ENCODE data around the gene MRPL2.

MRPL2 gene

DNA sequence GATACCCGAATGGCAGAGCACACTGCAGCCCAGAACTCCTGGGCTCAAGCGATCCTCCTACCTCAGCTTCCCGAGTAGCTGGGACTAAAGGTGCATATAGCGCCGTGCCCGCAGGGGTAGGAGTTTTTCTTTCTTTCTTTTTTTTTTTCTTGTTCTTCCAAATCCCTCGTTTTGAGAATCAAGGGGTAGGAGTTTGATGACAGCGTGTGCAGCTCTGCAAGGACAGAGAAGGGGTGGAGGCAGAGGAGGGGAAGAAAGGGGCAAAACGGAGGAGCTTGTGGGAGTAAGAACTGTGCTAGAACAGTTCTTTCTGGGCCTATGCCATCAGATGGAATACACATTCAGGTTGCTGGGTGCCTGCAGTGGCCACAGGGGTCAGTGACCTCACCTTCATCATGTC, 22.5 kb downstream of the MRPL2 start:
- peaks cover 18% of the 10 kb centered on the region for H3K36me3 ChIP-seq (ENCODE audit: control insufficient read depth, insufficient read depth, low read length)
- DNase-seq (ENCODE audit: low read depth, low spot score): no peak
- H3K4me3 ChIP-seq (ENCODE audit: low read length): no peak overlapping the region
- no peaks in the 10 kb centered on the region for H3K9me3 ChIP-seq (ENCODE audit: control insufficient read depth, insufficient read depth, low read length)
- H3K27ac ChIP-seq (ENCODE audit: low read length): no peak overlapping the region
- no peaks in the 10 kb centered on the region for H3K27me3 ChIP-seq (ENCODE audit: control insufficient read depth, insufficient read depth, low read length)
- no CpG with 5 or more reads among the region's 9 CpGs for WGBS (ENCODE audit: insufficient coverage, insufficient read length)
- H3K4me1 ChIP-seq (ENCODE audit: control insufficient read depth, insufficient read depth, low read length): no peaks in the 10 kb centered on the region

- no peak overlapping the region for H3K4me3 ChIP-seq (ENCODE audit: low read length)
- no CpG with 5 or more reads among the region's 4 CpGs for WGBS (ENCODE audit: insufficient coverage, insufficient read length)
- peaks cover 16% of the 10 kb centered on the region for H3K36me3 ChIP-seq (ENCODE audit: control insufficient read depth, insufficient read depth, low read length)
- H3K4me1 ChIP-seq (ENCODE audit: control insufficient read depth, insufficient read depth, low read length): no peaks in the 10 kb centered on the region
- no peak for DNase-seq (ENCODE audit: low read depth, low spot score)
- H3K27ac ChIP-seq (ENCODE audit: low read length): no peak overlapping the region
- no peaks in the 10 kb centered on the region for H3K9me3 ChIP-seq (ENCODE audit: control insufficient read depth, insufficient read depth, low read length)
- no peaks in the 10 kb centered on the region for H3K27me3 ChIP-seq (ENCODE audit: control insufficient read depth, insufficient read depth, low read length)
Measured at GRCh38 chr6:43035495-43036194, 23.6 kb downstream of the MRPL2 start.

DNA sequence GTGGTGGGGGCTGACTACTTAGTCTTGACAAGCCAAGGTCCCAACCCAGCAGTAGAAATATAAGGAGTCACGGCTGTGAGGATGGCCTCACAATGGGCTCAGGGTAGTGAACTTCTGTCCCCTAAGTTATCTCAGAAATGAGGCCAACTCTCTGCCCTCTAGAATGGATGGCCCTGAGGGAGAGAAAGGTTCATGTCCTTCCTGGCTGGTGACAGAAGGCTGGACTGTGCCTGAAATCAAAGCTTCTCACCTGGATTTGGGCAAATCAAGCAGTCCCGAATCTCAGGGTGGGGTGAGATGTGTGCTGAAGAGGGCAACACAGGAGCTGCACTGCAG, 25.1 kb downstream of the MRPL2 start:
- Histone ChIP-seq H3K9me3 (ENCODE audit: control insufficient read depth, insufficient read depth, low read length) (no peaks in the 10 kb centered on the region), H3K4me3 (ENCODE audit: low read length) (no peak overlapping the region), H3K27ac (ENCODE audit: low read length) (no peak overlapping the region), H3K4me1 (ENCODE audit: control insufficient read depth, insufficient read depth, low read length) (no peaks in the 10 kb centered on the region), H3K36me3 (ENCODE audit: control insufficient read depth, insufficient read depth, low read length) (peaks cover 23% of the 10 kb centered on the region), H3K27me3 (ENCODE audit: control insufficient read depth, insufficient read depth, low read length) (no peaks in the 10 kb centered on the region)
- WGBS (ENCODE audit: insufficient coverage, insufficient read length): no CpG with 5 or more reads among the region's 2 CpGs
- DNase-seq (ENCODE audit: low read depth, low spot score): no peak

- H3K36me3 ChIP-seq (ENCODE audit: control insufficient read depth, insufficient read depth, low read length): peaks cover 22% of the 10 kb centered on the region
- no peak for DNase-seq (ENCODE audit: low read depth, low spot score)
Measured at GRCh38 chr6:43033496-43034189, 25.6 kb downstream of the MRPL2 start.

DNA sequence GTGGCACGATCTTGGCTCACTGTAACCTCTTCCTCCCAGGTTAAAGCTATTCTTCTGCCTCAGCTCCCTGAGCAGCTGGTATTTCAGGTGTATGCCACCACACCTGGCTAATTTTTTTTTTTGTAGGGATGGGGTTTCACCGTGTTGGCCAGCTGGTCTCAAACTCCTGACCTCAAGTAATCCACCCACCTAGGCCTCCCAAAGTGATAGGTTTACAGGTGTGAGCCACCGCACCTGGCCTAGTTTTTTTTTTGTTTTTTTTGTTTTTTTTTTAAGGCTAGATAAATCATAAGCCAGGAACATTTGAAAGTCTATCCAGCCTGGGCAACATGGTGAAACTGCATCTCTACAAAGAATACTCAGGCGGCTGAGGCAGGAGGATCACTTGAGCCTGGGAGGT, 26.9 kb downstream of the MRPL2 start:
- Histone ChIP-seq H3K27me3 (ENCODE audit: control insufficient read depth, insufficient read depth, low read length) (no peaks in the 10 kb centered on the region), H3K9me3 (ENCODE audit: control insufficient read depth, insufficient read depth, low read length) (no peaks in the 10 kb centered on the region), H3K4me1 (ENCODE audit: control insufficient read depth, insufficient read depth, low read length) (no peaks in the 10 kb centered on the region), H3K36me3 (ENCODE audit: control insufficient read depth, insufficient read depth, low read length) (peaks cover 20% of the 10 kb centered on the region), H3K27ac (ENCODE audit: low read length) (no peak overlapping the region), H3K4me3 (ENCODE audit: low read length) (no peak overlapping the region)
- DNase-seq (ENCODE audit: low read depth, low spot score): no peak
- WGBS (ENCODE audit: insufficient coverage, insufficient read length): no CpG with 5 or more reads among the region's 4 CpGs

More at GRCh38 chr6:43033496-43034189, 25.6 kb downstream of the MRPL2 start:
- no peaks in the 10 kb centered on the region for H3K4me1 ChIP-seq (ENCODE audit: control insufficient read depth, insufficient read depth, low read length)
- H3K27me3 ChIP-seq (ENCODE audit: control insufficient read depth, insufficient read depth, low read length): no peaks in the 10 kb centered on the region
- WGBS (ENCODE audit: insufficient coverage, insufficient read length): no CpG with 5 or more reads among the region's 2 CpGs
- no peak overlapping the region for H3K27ac ChIP-seq (ENCODE audit: low read length)
- no peak overlapping the region for H3K4me3 ChIP-seq (ENCODE audit: low read length)
- no peaks in the 10 kb centered on the region for H3K9me3 ChIP-seq (ENCODE audit: control insufficient read depth, insufficient read depth, low read length)

- Histone ChIP-seq H3K9me3 (ENCODE audit: control insufficient read depth, insufficient read depth, low read length) (no peaks in the 10 kb centered on the region), H3K4me1 (ENCODE audit: control insufficient read depth, insufficient read depth, low read length) (no peaks in the 10 kb centered on the region), H3K27me3 (ENCODE audit: control insufficient read depth, insufficient read depth, low read length) (no peaks in the 10 kb centered on the region), H3K27ac (ENCODE audit: low read length) (no peak overlapping the region), H3K36me3 (ENCODE audit: control insufficient read depth, insufficient read depth, low read length) (peaks cover 37% of the 10 kb centered on the region), H3K4me3 (ENCODE audit: low read length) (no peak overlapping the region)
- no peak for DNase-seq (ENCODE audit: low read depth, low spot score)
- WGBS (ENCODE audit: insufficient coverage, insufficient read length): no CpG with 5 or more reads among the region's 9 CpGs
Measured at GRCh38 chr6:43029120-43029519, 30.1 kb downstream of the MRPL2 start.

- no peak overlapping the region for H3K27ac ChIP-seq (ENCODE audit: low read length)
- no CpG with 5 or more reads among the region's 5 CpGs for WGBS (ENCODE audit: insufficient coverage, insufficient read length)
- H3K9me3 ChIP-seq (ENCODE audit: control insufficient read depth, insufficient read depth, low read length): no peaks in the 10 kb centered on the region
- DNase-seq (ENCODE audit: low read depth, low spot score): no peak
- H3K4me1 ChIP-seq (ENCODE audit: control insufficient read depth, insufficient read depth, low read length): no peaks in the 10 kb centered on the region
- H3K36me3 ChIP-seq (ENCODE audit: control insufficient read depth, insufficient read depth, low read length): peaks cover 35% of the 10 kb centered on the region
- H3K27me3 ChIP-seq (ENCODE audit: control insufficient read depth, insufficient read depth, low read length): no peaks in the 10 kb centered on the region
- no peak overlapping the region for H3K4me3 ChIP-seq (ENCODE audit: low read length)
Measured at GRCh38 chr6:43026365-43026764, 32.9 kb downstream of the MRPL2 start.

DNA sequence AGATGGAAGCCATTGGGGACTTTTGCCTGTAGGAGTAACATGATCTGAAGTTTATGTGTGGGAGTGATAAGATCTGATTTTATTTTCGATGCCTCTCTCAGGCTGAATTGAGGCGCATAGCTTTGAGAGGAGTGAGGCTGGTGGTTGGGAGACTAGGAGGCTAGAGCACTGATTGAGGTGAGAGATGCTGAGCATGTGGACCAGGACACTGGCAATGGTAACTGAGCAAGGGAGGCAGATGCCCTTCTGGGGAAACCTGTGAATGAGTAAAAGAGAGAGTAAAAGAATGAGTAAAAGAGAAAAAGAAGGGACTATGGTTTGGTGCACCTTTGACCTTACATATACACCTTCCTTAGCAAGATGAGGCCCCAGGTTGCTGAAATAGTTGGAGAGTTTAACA, 34.8 kb downstream of the MRPL2 start:
- Histone ChIP-seq H3K27me3 (ENCODE audit: control insufficient read depth, insufficient read depth, low read length) (no peaks in the 10 kb centered on the region), H3K4me3 (ENCODE audit: low read length) (no peak overlapping the region), H3K36me3 (ENCODE audit: control insufficient read depth, insufficient read depth, low read length) (peaks cover 28% of the 10 kb centered on the region), H3K4me1 (ENCODE audit: control insufficient read depth, insufficient read depth, low read length) (no peaks in the 10 kb centered on the region), H3K9me3 (ENCODE audit: control insufficient read depth, insufficient read depth, low read length) (no peaks in the 10 kb centered on the region), H3K27ac (ENCODE audit: low read length) (no peak overlapping the region)
- no CpG with 5 or more reads among the region's 2 CpGs for WGBS (ENCODE audit: insufficient coverage, insufficient read length)
- no peak for DNase-seq (ENCODE audit: low read depth, low spot score)

- no peaks in the 10 kb centered on the region for H3K4me1 ChIP-seq (ENCODE audit: control insufficient read depth, insufficient read depth, low read length)
Measured at GRCh38 chr6:43021270-43022047, 37.8 kb downstream of the MRPL2 start, which contains the start of gene RRP36. RRP36 (plus strand) TSS chr6:43021623; CDS start chr6:43021655, 32 bp downstream.

GRCh38 chr6:43020847-43021246, 38.4 kb downstream of the MRPL2 start:
- Histone ChIP-seq H3K36me3 (ENCODE audit: control insufficient read depth, insufficient read depth, low read length) (peaks cover 19% of the 10 kb centered on the region; the same call in 1 of the 2 replicates), H3K4me3 (ENCODE audit: low read length) (no peak overlapping the region; the same call in 1 of the 2 replicates), H3K27me3 (ENCODE audit: control insufficient read depth, insufficient read depth, low read length) (no peaks in the 10 kb centered on the region), H3K9me3 (ENCODE audit: control insufficient read depth, insufficient read depth, low read length) (no peaks in the 10 kb centered on the region), H3K27ac (ENCODE audit: low read length) (no peak overlapping the region), H3K4me1 (ENCODE audit: control insufficient read depth, insufficient read depth, low read length) (no peaks in the 10 kb centered on the region)
- no peak for DNase-seq (ENCODE audit: low read depth, low spot score)
- WGBS (ENCODE audit: insufficient coverage, insufficient read length): no CpG with 5 or more reads among the region's 5 CpGs

More at GRCh38 chr6:43021270-43022047, 37.8 kb downstream of the MRPL2 start, which contains the start of gene RRP36:
- no peak within 1 kb of the TSS for H3K27ac ChIP-seq (ENCODE audit: low read length)
- WGBS (ENCODE audit: insufficient coverage, insufficient read length): no CpG with 5 or more reads among the region's 56 CpGs
- peak within 1 kb of the TSS; percentile 75 for H3K4me3 ChIP-seq (ENCODE audit: low read length)
- no peak for DNase-seq (ENCODE audit: low read depth, low spot score)
- no peaks in the 10 kb centered on the region for H3K27me3 ChIP-seq (ENCODE audit: control insufficient read depth, insufficient read depth, low read length)
- H3K9me3 ChIP-seq (ENCODE audit: control insufficient read depth, insufficient read depth, low read length): no peaks in the 10 kb centered on the region
- H3K36me3 ChIP-seq (ENCODE audit: control insufficient read depth, insufficient read depth, low read length): peaks cover 21% of the 10 kb centered on the region; the same call in 1 of the 2 replicates

Data from iPS DF 6.9 (cell line).